ENCODE results near the gene DUSP3.

DNA sequence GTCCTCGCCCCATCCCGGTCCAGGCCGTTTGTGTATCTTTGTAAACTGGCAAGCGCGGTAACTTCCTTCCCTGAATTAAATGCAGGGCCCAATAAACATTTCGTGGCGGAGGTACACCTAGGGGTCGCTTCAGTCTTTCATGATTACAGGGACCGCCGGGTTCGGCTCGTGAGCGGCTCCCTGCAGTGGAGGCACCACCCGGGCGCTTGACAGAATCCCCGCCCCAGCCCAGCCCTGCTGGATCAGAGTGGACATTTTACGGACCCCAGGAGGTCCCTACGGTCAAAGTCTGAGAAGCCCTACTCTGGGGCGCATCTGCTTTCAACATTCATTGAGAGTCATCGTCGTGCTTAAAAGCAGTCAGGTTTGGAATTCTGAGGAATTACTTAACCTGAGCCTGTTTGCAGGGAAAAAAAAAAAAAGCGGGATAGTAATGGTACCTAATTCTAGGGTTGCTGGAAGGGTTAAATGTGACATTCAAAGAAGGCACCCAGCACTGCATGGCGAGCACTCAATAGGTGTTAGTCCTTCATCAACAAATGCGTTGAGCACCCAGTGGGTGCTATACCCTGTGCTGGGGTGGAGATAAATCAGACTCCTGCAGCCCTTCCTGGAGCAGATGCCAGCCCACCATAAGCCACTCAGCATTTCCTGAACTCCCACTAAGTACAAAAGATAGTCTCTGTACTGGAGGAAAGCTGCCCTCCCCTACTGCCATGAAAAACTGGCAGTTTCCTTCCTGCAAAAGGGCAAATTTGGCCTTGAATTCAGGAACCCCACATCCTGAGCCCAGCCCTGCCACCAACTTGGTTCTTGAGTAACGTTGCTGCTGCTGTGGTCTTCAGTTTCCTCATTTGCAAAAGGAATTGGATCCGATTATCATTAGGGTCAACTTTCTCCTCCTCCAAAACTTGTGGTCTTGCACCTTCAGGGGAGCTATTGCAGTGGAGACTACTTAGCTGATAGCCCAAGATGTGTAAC lies 658 bp upstream of the DUSP3 start:
- TF ChIP-seq POLR2A (IDR thresholded peaks at IDR 0.05), result peak in 1 of 2 donors; percentile 19
- TF ChIP-seq, protein P1, sequence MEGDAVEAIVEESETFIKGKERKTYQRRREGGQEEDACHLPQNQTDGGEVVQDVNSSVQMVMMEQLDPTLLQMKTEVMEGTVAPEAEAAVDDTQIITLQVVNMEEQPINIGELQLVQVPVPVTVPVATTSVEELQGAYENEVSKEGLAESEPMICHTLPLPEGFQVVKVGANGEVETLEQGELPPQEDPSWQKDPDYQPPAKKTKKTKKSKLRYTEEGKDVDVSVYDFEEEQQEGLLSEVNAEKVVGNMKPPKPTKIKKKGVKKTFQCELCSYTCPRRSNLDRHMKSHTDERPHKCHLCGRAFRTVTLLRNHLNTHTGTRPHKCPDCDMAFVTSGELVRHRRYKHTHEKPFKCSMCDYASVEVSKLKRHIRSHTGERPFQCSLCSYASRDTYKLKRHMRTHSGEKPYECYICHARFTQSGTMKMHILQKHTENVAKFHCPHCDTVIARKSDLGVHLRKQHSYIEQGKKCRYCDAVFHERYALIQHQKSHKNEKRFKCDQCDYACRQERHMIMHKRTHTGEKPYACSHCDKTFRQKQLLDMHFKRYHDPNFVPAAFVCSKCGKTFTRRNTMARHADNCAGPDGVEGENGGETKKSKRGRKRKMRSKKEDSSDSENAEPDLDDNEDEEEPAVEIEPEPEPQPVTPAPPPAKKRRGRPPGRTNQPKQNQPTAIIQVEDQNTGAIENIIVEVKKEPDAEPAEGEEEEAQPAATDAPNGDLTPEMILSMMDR (IDR thresholded peaks at IDR 0.05), result peak in 1 of 6 experiments; percentile 19

Measured in Peyer's patch (tissue), 4 donors.